Posterior cingulate gyrus (tissue), 11 donors: ENCODE measurements around the gene THSD4.
"Not testable (repeated sequence)": the region's sequence is repeated elsewhere in the genome, so short reads cannot be mapped to it uniquely, and the experiment has no call there.

ENCODE experiments used
- DNase-seq, 10 donors: peaks; one replicate each; pipeline versions ENCODE4 v3.0.0 to v3.0.0-alpha.2; 2020 to 2021; ENCODE audit warnings: mixed read lengths in 3 of 10
- intact Hi-C: fragments of 100-400 bp; cut with DNase I; formaldehyde crosslinking; loops from one replicate; pipeline ENCODE4 v1.15.1; 2023

The THSD4 gene

DNA sequence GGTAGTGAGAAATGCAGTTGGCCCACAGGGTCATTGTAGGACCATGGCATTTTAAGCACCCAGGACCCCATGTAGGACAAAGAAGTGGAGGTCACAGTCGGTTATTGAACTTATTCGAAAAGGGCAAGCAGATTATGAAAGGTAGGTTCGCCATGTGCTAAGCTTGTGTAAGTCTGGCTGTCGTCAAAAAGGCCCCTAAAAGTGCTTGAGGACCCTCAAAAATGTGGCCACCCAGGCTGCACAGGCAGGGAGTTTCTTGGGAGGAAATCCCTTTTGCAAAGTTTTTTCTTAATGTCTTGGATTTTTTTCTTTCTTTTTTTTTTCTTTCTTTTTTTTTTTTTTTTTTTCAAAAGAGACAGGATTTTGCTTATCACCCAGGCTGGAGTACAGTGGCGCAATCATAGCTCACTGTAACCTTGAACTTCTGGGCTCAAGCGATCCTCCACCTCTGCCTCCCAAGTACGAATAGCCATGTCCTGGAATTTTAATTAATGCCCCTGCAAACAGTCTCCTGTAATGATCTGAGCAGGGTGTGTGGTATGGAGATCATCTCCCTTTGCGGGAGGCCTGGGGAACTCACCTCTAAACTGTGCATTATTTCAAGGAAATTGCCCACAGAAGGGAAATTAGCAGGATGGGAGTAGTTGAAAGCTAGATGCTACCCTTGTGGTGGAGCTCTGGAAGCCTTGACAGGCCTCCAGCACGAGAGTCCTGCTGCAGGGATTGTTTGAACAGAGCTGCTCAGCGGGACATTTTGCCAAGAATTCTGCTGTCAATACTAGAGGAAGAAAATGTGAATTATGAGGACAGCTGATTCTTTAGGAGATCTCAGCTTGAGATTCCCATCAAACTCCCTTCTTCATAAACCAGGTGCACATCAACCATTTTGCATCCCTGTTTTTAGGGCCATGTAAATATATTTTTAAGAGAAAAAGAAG lies 28.4 kb downstream of the THSD4 start:
- intact Hi-C loops, result no loop called here
- DNase-seq, result no peak

DNA sequence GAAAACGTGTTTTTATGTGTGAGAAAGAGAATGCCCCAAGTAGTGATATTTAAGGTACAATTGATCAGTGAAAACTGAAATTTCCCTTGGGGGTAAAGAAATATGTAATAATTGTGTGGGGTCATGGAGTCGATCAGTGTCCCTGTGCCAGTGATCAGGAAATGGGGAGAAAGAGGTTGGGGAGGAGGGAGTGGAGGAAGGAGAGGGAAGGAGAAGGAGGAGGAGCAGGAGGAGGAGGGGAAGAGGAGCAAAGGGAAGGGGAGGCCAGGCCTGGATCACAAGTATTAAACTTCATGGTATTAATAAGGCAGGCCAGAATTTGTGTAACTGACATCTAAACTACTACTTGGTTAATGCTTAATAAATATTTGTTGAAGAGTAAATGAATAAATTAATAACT lies 30.4 kb downstream of the THSD4 start:
- intact Hi-C loops, result no loop called here
- DNase-seq, result no peak

DNA sequence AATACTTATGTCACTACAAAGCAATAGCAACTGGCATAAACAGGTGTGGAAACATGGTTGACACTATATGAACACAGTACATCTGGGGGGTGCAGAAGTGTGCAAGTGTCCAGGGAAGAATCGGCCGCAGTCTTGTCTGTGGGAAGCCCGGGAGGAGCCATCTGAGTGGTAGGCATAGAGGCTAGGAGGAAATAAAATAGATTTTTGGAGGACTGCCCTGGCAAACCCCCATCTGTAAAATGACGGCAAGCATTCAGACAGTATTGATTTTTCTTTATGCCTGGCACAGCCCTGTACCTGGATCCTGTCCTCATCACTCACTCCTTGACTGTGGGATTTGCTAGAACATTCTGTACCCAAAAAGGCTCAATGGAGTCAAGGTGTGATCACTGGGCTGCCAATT lies 31.3 kb downstream of the THSD4 start:
- intact Hi-C loops, result no loop called here
- no peak for DNase-seq

DNA sequence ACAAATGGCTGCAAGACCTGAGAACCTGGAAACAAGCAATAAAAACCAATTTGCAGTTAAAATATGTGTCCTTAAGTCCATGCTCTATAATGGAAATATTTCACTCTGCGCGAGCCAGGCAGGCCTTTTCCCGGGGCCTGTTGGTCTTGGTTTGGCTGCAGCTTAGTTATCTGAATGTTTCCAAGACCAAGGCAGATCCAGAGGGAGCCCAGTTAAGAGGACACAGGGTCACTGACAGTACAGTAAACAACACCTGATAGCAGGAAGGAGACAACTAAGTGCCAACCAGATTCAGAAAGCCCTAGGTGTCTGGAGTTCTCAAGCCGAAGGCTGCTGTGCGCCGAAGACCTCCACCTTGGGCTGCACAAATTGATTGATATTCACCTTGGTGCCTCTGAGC lies 32.8 kb downstream of the THSD4 start:
- intact Hi-C loops, result no loop called here

DNA sequence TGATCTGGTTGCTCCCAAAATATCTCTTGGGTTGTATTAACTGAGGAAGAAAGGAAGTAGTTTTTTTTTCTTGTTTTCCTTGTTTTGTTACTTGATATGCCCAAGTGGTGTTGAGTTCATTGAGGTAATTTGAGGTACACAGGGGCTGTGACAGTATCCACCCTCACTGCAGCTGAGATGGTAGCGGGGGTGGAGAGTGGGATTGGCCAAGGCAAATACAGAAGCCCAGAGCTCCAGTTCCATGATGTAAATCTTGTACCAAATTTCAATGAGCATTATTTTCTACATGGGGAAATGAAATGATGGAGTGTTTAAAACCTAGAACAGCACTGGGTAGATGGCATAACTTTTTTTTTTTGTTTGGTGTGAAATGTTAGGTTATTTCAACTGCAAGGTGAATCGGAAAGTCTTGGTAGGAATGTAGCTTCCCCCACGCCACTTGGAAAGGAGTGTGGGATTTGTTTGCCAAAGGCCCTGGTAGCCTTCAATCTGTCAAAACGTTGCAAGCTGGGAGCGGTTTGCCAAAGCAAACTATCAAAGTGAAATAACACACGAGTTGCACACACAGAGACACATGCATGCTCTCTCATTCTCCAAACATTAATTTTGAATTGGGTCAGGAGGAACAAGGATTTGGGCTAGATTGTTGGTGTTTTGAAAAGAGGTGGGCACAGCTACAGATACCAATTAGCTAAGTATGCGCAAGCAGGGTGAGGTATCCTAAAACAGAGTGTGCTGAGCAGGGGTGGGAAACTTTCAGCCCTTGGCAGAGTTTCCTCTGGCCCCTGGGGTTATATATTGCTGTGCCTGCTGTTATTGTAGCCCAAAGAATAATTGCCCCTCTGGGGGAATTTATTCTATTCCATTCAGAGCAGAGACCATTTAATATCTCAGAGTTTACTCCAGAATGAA lies 34.6 kb downstream of the THSD4 start:
- intact Hi-C loops, result no loop called here

More for the DNA sequence above, 32.8 kb downstream of the THSD4 start:
- DNase-seq, result no peak

DNA sequence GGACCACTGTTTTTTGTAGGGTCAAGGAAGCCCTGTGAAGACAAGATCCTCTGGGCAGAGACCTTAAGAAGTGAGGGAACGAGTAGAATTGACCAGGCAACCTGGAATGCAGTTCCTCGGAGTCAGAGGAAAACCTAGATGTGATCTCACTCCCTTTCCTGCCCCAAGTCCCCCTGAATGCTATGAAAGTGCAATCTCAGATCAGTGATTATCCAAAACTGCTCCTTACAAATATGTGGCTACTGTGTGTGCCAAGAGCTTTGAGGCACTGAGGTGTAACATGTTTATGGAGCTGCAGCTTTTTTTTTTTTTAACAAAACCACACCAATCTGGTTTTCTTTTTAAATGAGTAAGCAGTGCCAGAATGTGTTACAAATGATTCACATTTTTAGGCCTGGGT lies 35.8 kb downstream of the THSD4 start:
- intact Hi-C loops, result no loop called here
- DNase-seq, result no peak

More for the DNA sequence above, 34.6 kb downstream of the THSD4 start:
- no peak for DNase-seq

DNA sequence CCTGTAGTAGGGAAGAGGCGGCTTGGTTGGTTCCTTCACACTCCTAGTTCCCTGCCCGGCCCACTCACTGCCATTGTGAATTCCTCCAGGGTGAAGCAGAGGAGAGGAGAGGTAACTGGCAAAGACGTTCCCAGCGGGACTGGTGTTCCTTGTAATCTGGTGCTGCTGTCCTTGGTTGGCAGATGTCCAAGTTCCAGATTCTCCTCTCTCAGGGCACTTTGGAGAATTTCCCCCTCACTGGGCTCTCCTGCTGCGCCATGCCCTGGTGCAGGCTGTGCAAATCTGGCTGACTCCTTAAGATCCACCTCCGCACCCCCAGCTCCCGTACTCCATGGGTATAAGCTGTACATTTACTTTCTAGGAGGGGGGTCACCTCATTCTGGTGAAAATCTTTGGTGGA lies 37.3 kb downstream of the THSD4 start:
- intact Hi-C loops, result no loop called here
- DNase-seq, result no peak

DNA sequence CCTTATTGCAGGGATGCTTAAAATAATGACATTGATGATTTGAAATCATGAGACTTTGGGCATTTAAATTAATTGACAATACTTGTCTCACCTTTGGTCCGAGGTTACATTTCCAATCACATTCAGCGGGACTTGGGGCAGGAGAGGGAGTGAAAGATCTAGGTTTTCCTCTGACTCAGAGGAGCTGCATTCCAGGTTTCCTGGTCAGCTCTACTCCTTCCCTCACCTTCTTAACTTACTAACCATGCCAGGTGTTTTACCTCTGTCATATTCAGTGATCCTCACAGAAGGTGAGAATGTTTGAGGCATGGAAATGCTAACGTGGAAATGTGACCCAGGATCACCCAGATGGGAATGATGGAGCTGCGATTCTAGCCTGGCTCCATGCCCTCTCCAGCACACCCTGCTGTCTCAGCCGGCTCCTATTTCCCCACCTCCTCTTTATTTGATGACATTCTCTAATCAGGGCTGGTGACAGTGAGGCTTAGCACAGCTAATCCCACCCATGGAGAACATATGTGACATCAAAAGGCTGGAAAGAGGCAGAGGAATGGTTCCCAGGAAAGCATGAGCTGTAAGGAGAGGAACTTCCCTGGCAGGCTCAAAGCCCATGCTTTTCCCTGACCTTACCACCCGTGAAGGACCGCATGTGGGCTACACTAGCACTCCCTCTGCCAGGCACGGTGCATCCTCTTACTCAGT lies 38.7 kb downstream of the THSD4 start:
- DNase-seq, result peak in 1 of 10 donors; percentile 8
- intact Hi-C loops, result no loop called here

DNA sequence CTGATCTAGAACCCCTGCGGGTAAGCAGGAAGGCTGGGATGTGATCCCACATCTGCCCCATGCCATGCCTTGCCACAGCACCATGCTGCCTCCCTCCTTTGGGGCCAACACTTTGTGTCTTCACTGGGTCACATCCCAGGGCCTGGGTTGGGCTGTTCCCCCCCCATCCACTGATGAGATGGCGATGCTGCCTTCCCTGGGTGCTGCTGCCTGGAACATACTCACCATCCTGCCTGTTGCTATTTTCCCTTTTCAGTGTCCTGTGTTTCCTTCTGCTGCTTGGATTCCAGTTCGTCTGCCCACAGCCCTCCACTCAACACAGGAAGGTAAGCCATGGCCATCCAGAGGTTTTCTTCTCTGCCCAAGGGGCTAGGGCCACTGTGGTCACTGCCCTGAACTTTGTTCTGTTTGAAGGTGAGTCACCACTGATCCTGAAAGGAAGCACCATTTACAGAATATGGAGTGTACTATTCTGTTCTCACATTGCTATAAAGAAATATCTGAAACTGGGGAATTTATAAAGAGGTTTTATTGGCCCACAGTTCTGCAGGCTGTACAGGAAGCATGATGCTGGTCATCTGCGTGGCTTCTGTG lies 39.4 kb downstream of the THSD4 start:
- DNase-seq, result peak in 1 of 10 donors; percentile 49
- intact Hi-C loops, result no loop called here

DNA sequence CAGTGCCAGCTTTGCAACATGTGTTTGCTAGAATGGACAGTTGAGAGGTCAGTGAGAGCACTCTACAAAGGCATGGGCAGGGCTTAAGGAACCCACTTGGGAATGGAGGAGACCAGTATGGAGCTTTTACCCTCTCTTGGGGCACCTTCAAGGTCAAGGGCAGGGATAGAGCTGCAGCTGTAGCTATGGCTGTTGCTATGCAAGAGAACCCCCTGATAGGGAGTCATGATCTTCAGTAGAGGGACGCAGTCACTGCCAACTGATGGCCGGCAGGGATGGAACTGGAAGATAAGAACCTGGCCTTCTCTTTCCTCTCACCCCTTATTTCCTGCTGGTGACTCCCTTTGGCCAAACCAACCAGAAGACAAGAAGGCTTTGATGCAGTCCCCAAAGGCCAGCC lies 40.3 kb downstream of the THSD4 start:
- DNase-seq, result peak in 1 of 10 donors; percentile 36
- intact Hi-C loops, result no loop called here

DNA sequence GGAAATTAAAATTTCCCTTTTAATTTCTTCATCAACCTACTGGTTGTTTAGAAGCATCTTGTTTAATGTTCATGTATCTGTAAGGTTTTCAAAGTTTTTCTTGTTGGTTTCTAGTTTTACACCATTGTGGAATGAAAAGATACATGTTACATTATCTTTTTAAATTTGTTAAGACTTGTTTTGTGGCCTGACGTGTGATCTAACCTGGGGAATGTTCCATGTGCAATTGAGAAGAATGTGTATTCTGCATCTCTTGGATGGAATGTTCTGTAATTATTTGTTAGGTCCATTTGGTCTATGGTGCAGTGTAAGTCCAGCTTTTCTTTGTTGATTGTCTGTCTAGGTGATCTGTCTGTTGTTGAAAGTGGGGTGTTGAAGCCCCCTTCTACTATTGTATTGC lies 45.7 kb downstream of the THSD4 start:
- no peak for DNase-seq
- intact Hi-C loops, result no loop called here

DNA sequence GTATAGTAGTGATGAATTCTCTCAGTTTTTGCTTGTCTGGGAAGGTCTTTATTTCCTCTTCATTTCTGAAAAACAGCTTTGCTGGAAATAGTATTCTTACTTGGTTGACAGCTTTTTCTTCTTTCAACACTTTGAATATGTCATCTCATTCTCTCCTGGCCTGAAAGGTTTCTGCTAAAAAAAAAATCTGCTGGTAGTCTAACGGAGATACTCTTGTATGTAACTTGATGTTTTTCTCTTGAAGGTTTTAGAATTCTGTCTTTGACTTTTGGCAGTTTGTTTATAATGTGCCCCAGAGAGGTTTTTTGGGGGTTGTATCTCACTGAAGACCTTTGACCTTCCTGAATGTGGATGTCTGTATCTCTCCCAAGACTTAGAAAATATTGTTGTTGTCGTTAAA lies 47.0 kb downstream of the THSD4 start:
- DNase-seq, result no peak
- intact Hi-C loops, result no loop called here

DNA sequence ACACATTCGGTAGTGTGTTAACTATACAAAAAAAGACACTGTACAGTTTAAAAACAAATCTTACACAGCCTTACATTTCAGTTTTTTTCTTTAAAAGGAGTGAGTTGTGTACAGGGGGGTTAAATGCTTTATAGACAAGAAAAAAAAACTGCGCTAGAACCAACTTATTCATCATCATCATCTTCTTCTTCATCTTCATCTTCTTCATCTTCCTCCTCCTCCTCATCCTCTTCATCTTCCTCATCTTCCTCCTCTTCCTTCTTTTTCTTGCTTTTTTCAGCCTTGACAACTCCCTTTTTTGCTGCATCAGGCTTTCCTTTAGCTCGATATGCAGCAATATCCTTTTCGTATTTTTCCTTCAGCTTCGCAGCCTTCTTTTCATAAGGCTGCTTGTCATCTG lies 49.3 kb downstream of the THSD4 start:
- intact Hi-C loops, DNase-seq: not testable (repeated sequence)

DNA sequence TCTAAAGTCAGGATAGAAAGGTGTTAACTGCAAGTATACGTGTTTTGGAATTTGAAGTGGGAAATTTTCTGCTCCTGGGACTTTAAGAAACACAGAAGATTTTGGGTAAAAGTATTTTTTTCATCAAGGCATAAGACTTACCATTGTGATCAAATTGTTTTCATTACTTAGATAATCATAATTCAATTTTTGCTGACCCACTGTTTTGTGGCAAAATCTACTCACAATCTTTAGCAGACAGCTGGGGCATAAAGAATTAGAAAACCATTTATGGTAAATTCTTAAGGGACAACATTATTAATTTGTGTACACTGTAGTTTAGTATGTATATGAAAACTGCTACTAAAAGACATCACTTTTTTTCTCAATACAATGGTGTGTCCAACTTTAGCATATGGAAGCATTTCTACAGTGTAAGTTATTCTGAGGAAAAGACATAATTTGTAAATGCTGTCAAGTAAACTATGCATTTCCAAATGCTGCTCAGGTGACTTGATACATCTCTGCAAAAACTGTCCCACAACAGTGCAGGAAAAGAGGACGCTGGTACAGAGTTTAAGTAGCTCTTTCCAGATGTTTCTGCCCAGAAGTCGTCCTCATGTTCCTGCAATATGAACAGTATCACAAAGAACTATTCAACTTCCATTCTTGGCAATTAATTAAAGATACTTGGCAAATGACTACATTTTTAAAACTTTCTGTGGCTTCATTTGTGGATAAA lies 52.3 kb downstream of the THSD4 start:
- intact Hi-C loops, result no loop called here
- DNase-seq, result no peak

DNA sequence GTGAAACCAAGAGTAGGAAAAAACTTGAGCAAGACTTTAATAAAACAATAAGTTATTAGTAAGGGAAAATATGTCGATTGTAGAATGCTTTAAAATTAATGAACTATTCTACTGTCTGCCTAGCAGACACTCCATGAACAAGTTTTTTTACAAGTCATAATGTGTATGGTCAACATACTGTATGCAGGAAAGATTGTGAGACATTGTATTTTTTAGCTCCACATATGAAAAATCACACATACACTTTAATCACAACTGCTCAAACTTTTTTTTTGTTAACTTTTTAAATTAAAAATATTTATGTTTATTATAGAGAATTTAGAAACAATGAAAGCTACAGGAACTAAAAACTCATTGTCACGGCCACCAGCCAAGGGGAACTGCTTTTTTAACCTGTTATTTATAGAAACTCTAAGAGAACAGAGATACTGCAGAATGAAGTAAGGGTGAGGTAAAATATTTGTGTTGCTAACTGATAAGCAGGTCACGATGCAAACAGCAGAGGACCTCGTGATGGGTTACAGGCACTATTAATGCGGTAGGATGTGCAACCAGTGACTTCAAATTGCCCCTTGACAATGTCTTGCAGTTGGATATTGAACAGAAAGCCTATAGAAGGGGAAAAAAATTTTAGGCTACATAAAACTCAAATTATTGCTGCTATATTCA lies 53.0 kb downstream of the THSD4 start:
- DNase-seq, result no peak
- intact Hi-C loops, result no loop called here

DNA sequence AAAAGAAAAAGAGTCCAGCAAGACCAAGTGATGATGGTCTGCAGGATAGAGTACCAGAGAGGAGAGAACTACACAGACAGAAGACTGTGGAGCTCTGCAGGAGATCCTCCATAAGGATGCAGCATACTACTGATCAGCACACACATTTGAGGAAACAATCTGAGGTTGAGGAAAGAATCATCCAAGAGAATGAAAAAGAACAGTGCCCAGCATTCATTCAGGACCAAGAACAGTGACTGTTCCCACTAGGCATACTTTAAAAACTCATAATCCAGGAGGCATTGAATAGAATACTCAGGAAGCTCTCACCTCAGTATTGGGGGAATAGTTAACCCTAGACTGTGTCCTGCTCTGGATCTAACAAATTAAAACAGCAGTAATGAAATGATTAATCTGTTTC lies 54.9 kb downstream of the THSD4 start:
- intact Hi-C loops, result no loop called here
- no peak for DNase-seq

DNA sequence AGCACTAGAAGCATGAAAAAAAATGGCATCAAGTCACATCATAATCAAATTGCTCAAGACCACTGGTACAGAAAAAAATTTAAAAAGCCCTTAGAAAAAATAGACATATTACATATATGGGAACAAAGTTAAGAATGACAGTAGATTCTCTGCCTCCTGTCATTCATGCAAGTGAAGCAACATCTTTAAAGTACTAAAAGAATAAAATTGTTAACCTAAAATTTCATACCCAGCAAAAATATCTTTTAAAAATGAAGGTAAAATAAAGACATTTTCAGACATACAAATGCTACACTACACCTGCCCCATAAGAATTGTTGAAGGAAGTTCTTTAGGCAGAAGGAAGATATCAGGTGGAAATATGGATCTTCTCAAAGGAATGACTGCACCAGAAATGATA lies 55.9 kb downstream of the THSD4 start:
- DNase-seq, result no peak
- intact Hi-C loops, result no loop called here

DNA sequence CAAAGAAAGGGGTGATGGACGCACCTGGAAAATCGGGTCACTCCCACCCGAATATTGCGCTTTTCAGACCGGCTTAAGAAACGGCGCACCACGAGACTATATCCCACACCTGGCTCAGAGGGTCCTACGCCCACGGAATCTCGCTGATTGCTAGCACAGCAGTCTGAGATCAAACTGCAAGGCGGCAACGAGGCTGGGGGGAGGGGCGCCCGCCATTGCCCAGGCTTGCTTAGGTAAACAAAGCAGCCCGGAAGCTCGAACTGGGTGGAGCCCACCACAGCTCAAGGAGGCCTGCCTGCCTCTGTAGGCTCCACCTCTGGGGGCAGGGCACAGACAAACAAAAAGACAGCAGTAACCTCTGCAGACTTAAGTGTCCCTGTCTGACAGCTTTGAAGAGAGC lies 59.1 kb downstream of the THSD4 start:
- intact Hi-C loops, result not testable (repeated sequence)
- DNase-seq, result peak in 1 of 10 donors; percentile 82
